ENCODE results near the gene CYB5D1.

GRCh38 chr17:7873051-7873450, 15.2 kb downstream of the CYB5D1 start:
- TF ChIP-seq CTCF (IDR thresholded peaks at IDR 0.05; ENCODE audit: borderline replicate concordance, extremely low read depth, low read length, poor library complexity, severe bottlenecking) = no peak
- TF ChIP-seq EZH2 (IDR thresholded peaks at IDR 0.05; ENCODE audit: borderline replicate concordance, low read depth, low read length, severe bottlenecking) = no peak

Data from DND-41 (cell line).